ENCODE measurements around the gene OR51A7. TPM values are rescaled to one million over a fixed set of nuclear protein-coding genes. Genes with fewer than 3 reads are reported as not detected.

The OR51A7 gene
- total RNA-seq, 1 experiment from 2014 or later: not detected

DNA sequence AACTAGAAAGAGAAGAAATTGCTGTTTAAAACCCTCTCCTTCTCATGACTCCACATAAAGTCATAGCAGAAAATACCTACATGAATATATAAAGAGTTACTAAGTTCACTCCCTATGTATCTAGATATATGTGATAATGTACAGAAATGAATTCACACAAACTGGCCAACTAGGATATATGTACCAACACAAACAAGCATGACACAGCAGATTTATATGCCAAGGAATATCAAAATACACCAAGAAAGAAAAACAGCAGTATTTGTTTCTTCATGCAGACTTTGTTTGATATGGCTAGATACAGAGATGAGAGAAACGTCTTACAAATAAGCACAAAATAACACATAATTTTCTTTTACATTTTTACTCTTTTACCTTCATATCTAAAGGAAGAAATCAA lies 18.7 kb downstream of the OR51A7 start:
- Histone ChIP-seq H3K27ac (ENCODE audit: low read depth, low read length) (no peak overlapping the region), H3K4me3 (replicated peaks in 1 of 2; ENCODE audit: low read depth in 1 of 2, low read length in 2 of 2) (no peak overlapping the region), H3K79me2 (ENCODE audit: insufficient read depth, low read length) (no peaks in the 10 kb centered on the region), H3K4me1 (ENCODE audit: control insufficient read depth in 1 of 2, insufficient read depth in 2 of 2, low read length in 2 of 2) (no peaks in the 10 kb centered on the region), H2AFZ (ENCODE audit: low read depth, low read length, poor library complexity, severe bottlenecking) (no peak overlapping the region), H3K9me2 (ENCODE audit: insufficient read depth) (no peaks in the 10 kb centered on the region), H4K20me1 (ENCODE audit: insufficient read depth) (no peaks in the 10 kb centered on the region), H3K9me3 (ENCODE audit: control insufficient read depth in 1 of 2, insufficient read depth in 1 of 2, low read depth in 1 of 2, low read length in 2 of 2) (no peaks in the 10 kb centered on the region), H3K27me3 (ENCODE audit: insufficient read depth, low read length) (peaks cover 23% of the 10 kb centered on the region), H3K9ac (ENCODE audit: low read length) (no peak overlapping the region), H3K36me3 (ENCODE audit: control insufficient read depth in 1 of 2, insufficient read depth in 2 of 2, low read length in 2 of 2) (no peaks in the 10 kb centered on the region), H3K4me2 (ENCODE audit: low read length) (no peak overlapping the region)
- POLR2A ChIA-PET: no interaction called here
- no peak for TF ChIP-seq SRF (IDR thresholded peaks at IDR 0.05; ENCODE audit: low read depth)
- TF ChIP-seq ZNF274 (IDR thresholded peaks at IDR 0.05; ENCODE audit: low read depth, low read length): no peak
- TF ChIP-seq ELF1 (IDR thresholded peaks at IDR 0.05; ENCODE audit: borderline replicate concordance, low read depth): no peak
- no peak for TF ChIP-seq POLR2A (IDR thresholded peaks at IDR 0.05; ENCODE audit: borderline replicate concordance, extremely low read depth, insufficient read depth, insufficient read length)
- no peak for TF ChIP-seq FOSL1 (IDR thresholded peaks at IDR 0.05; ENCODE audit: low read depth)
- no peak for TF ChIP-seq SP1 (IDR thresholded peaks at IDR 0.05; ENCODE audit: low read depth)
- TF ChIP-seq ZBTB33 (IDR thresholded peaks at IDR 0.05; ENCODE audit: extremely low read depth, insufficient replicate concordance, low read length): no peak
- no peak for TF ChIP-seq CBX3 (IDR thresholded peaks at IDR 0.05; ENCODE audit: low read depth)
- TF ChIP-seq, protein P1, sequence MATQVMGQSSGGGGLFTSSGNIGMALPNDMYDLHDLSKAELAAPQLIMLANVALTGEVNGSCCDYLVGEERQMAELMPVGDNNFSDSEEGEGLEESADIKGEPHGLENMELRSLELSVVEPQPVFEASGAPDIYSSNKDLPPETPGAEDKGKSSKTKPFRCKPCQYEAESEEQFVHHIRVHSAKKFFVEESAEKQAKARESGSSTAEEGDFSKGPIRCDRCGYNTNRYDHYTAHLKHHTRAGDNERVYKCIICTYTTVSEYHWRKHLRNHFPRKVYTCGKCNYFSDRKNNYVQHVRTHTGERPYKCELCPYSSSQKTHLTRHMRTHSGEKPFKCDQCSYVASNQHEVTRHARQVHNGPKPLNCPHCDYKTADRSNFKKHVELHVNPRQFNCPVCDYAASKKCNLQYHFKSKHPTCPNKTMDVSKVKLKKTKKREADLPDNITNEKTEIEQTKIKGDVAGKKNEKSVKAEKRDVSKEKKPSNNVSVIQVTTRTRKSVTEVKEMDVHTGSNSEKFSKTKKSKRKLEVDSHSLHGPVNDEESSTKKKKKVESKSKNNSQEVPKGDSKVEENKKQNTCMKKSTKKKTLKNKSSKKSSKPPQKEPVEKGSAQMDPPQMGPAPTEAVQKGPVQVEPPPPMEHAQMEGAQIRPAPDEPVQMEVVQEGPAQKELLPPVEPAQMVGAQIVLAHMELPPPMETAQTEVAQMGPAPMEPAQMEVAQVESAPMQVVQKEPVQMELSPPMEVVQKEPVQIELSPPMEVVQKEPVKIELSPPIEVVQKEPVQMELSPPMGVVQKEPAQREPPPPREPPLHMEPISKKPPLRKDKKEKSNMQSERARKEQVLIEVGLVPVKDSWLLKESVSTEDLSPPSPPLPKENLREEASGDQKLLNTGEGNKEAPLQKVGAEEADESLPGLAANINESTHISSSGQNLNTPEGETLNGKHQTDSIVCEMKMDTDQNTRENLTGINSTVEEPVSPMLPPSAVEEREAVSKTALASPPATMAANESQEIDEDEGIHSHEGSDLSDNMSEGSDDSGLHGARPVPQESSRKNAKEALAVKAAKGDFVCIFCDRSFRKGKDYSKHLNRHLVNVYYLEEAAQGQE (IDR thresholded peaks at IDR 0.05; ENCODE audit: low read depth): no peak
- no peak for TF ChIP-seq TCF7L2 (IDR thresholded peaks at IDR 0.05; ENCODE audit: borderline replicate concordance, extremely low read depth, insufficient read depth, insufficient read length)
- no peak for TF ChIP-seq EGR1 (IDR thresholded peaks at IDR 0.05; ENCODE audit: low read depth)
- no peak for TF ChIP-seq JUND (IDR thresholded peaks at IDR 0.05)
- TF ChIP-seq RAD21 (IDR thresholded peaks at IDR 0.05; ENCODE audit: low read depth): no peak
- TF ChIP-seq EZH2 (IDR thresholded peaks at IDR 0.05): no peak
- BruUV-seq (replicated peaks): no TSS peak
- RAD21 ChIA-PET (ENCODE audit: low non-redundant PET in 1 of 2, low total read pairs in 2 of 2, uncharacterized antibody in 2 of 2, unreplicated experiment in 2 of 2): no interaction called here
- CTCF ChIA-PET: no interaction called here
- DNase-seq (ENCODE audit: low read depth, low spot score) (no peak), ATAC-seq (no peak)
- intact Hi-C loops (cut with micrococcal nuclease): no loop called here
